Lower leg skin (tissue), 3 donors: ENCODE data around the gene C6orf136.

Experiments
- CTCF ChIP-seq, 3 donors: fragments of 450-650 bp; IDR thresholded peaks; one replicate each; pipeline ENCODE4 v1.5.1; 2016; ENCODE audit warnings: antibody characterized with exemption in 3 of 3, mild to moderate bottlenecking in 3 of 3, moderate library complexity in 2 of 3
- POLR2A ChIP-seq, 2 donors: fragments of 450-650 bp; IDR thresholded peaks; one replicate each; pipeline ENCODE4 v1.6.1; 2016 to 2017; ENCODE audit warnings: antibody characterized with exemption in 2 of 2, mild to moderate bottlenecking in 1 of 2, moderate library complexity in 1 of 2

GRCh38 chr6:30683183-30683979 is 36.4 kb downstream of the C6orf136 start:
- no peak for TF ChIP-seq CTCF (IDR thresholded peaks at IDR 0.05)
- TF ChIP-seq POLR2A (IDR thresholded peaks at IDR 0.05): no peak
